Kidney epithelial cell (primary cell): Measurements from ENCODE around the gene ZNF438. TPM values are rescaled to one million over a fixed set of nuclear protein-coding genes. Genes with fewer than 3 reads are reported as not detected.

Source experiments
- DNase-seq: peaks from one replicate; pipeline ENCODE4 v3.0.0-alpha.2; 2010; ENCODE audit warnings: low read depth
- H3K27me3 ChIP-seq: 2 replicates; pipeline ENCODE4 v1.6.0; 2011; ENCODE audit warnings: low read length; ENCODE audit not compliant: control insufficient read depth, insufficient read depth
- H3K36me3 ChIP-seq: 2 replicates; pipeline ENCODE4 v1.5.1; 2011; ENCODE audit warnings: low read length; ENCODE audit not compliant: control insufficient read depth, insufficient read depth
- H3K4me3 ChIP-seq: 2 replicates; pipeline ENCODE4 v1.5.1; 2011; ENCODE audit warnings: low read depth, mild to moderate bottlenecking, control low read depth, low read length
- total RNA-seq: library from RNA; depleted of rRNA; stranded (reverse); fragments of >200 nt; gene quantifications from 2 replicates; pipeline ENCODE4 v1.2.3, GENCODE V29; 2015
- TF ChIP-seq, protein P1 (sequence below): IDR thresholded peaks from 2 replicates; pipeline ENCODE4 v1.5.1; 2011; ENCODE audit warnings: mild to moderate bottlenecking, moderate library complexity, low read length, control low read depth, inconsistent platforms; ENCODE audit not compliant: insufficient read depth, poor library complexity, severe bottlenecking

ZNF438 gene
- total RNA-seq, 1 donor from 2014 or later, result 3.3 TPM

- TF ChIP-seq, protein P1, sequence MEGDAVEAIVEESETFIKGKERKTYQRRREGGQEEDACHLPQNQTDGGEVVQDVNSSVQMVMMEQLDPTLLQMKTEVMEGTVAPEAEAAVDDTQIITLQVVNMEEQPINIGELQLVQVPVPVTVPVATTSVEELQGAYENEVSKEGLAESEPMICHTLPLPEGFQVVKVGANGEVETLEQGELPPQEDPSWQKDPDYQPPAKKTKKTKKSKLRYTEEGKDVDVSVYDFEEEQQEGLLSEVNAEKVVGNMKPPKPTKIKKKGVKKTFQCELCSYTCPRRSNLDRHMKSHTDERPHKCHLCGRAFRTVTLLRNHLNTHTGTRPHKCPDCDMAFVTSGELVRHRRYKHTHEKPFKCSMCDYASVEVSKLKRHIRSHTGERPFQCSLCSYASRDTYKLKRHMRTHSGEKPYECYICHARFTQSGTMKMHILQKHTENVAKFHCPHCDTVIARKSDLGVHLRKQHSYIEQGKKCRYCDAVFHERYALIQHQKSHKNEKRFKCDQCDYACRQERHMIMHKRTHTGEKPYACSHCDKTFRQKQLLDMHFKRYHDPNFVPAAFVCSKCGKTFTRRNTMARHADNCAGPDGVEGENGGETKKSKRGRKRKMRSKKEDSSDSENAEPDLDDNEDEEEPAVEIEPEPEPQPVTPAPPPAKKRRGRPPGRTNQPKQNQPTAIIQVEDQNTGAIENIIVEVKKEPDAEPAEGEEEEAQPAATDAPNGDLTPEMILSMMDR, result no peak
- no peak for DNase-seq
- H3K4me3 ChIP-seq, result no peak overlapping the region
- H3K27me3 ChIP-seq, result no peaks in the 10 kb centered on the region
- no peaks in the 10 kb centered on the region for H3K36me3 ChIP-seq
These were observed 17.3 kb downstream of the ZNF438 start for GRCh38 chr10:31014161-31014875.

- no peak for DNase-seq
- no peak overlapping the region for H3K4me3 ChIP-seq
- H3K36me3 ChIP-seq, result no peaks in the 10 kb centered on the region
- TF ChIP-seq, protein P1, result no peak
- no peaks in the 10 kb centered on the region for H3K27me3 ChIP-seq
These were observed 18.3 kb downstream of the ZNF438 start for GRCh38 chr10:31013331-31013730.

GRCh38 chr10:31011665-31012022, 20.0 kb downstream of the ZNF438 start:
- Histone ChIP-seq H3K4me3 (no peak overlapping the region), H3K27me3 (no peaks in the 10 kb centered on the region), H3K36me3 (no peaks in the 10 kb centered on the region)
- no peak for DNase-seq
- TF ChIP-seq, protein P1, result no peak

DNA sequence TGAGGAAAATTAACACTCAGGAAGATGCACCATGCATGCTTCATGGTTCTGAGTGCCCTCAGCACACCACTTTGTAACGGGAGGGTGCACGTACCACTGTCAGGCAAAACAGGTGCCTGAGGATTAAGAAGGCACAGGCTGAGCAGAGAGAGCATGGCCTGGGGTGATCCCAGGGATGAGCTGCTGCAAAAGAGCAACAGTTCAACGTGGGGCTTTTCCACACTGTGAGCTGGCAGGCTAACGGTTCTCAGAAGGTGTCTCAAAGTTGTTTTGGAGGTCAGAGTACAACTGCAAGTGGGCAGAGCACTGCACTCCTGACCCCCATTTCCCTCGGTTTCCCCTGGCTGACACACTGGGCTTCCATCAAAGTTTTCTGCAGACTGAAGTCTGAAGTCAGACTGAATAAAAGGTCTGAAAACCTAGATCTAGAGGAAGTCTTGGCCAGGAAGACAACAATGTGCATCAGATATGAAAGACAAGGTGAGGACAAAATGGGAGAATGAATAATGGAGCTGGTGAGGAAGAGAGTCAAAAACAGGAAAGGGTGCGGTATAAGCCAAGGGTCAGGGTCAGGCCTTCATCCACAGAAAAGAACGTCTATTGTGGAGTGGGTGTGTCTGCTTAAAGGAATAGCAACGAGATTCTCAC, 20.5 kb downstream of the ZNF438 start:
- no peaks in the 10 kb centered on the region for H3K36me3 ChIP-seq
- no peak overlapping the region for H3K4me3 ChIP-seq
- no peaks in the 10 kb centered on the region for H3K27me3 ChIP-seq
- no peak for DNase-seq
- TF ChIP-seq, protein P1, result no peak

DNA sequence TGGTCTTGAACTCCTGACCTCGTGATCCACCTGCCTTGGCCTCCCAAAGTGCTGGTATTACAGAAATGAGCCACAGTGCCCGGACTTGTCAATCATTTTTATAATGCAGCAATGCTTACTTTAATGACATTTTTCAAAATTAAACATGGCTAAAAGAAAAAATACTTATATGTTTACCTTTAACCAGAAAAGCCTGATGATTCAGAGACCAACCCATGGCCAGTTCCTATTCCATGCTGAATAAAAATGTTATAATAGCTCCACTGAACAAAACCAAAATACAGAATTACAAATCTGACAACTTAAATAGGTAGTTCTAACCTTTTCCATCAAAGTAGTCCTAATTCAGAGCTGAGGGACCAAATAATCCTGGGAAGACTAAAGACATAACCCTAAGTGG, 21.6 kb downstream of the ZNF438 start:
- H3K4me3 ChIP-seq, result no peak overlapping the region
- H3K27me3 ChIP-seq, result no peaks in the 10 kb centered on the region
- TF ChIP-seq, protein P1, result no peak
- H3K36me3 ChIP-seq, result no peaks in the 10 kb centered on the region
- DNase-seq, result no peak
